H9 (cell line): Measurements from ENCODE around the gene DLGAP4. TPM values are rescaled to one million over a fixed set of nuclear protein-coding genes. Genes with fewer than 3 reads are reported as not detected.

Experiments
- DNase-seq: peaks from one replicate; pipeline ENCODE4 v3.0.0-alpha.2; 2017
- H2AFZ ChIP-seq: one replicate; pipeline ENCODE4 v1.6.1; 2013; ENCODE audit warnings: mild to moderate bottlenecking, low read length, control low read depth, moderate library complexity
- H2AK5ac ChIP-seq: 2 replicates; pipeline ENCODE4 v1.6.1; 2013; ENCODE audit warnings: low read length, control low read depth, mixed read lengths; ENCODE audit not compliant: insufficient read length
- H2BK120ac ChIP-seq: one replicate; pipeline ENCODE4 v1.6.1; 2013; ENCODE audit warnings: low read depth, mild to moderate bottlenecking, low read length, control low read depth, inconsistent platforms; ENCODE audit not compliant: poor library complexity, severe bottlenecking
- H2BK12ac ChIP-seq: 2 replicates; pipeline ENCODE4 v1.6.1; 2013; ENCODE audit warnings: low read length, control low read depth, mixed read lengths, low read depth; ENCODE audit not compliant: insufficient read length
- H2BK15ac ChIP-seq: 2 replicates; pipeline ENCODE4 v1.6.1; 2013; ENCODE audit warnings: low read depth, low read length, control low read depth
- H2BK20ac ChIP-seq: one replicate; pipeline ENCODE4 v1.6.1; 2013; ENCODE audit warnings: low read depth, mild to moderate bottlenecking, low read length, control low read depth, inconsistent platforms; ENCODE audit not compliant: poor library complexity, severe bottlenecking
- H2BK5ac ChIP-seq: 2 replicates; pipeline ENCODE4 v1.6.1; 2013; ENCODE audit warnings: low read length, control low read depth, mixed read lengths; ENCODE audit not compliant: insufficient read length
- H3K14ac ChIP-seq: 2 replicates; pipeline ENCODE4 v1.6.1; 2013; ENCODE audit warnings: low read length, control low read depth; ENCODE audit not compliant: insufficient read depth
- H3K18ac ChIP-seq: 2 replicates; pipeline ENCODE4 v1.6.1; 2013; ENCODE audit warnings: low read depth, mild to moderate bottlenecking, mixed read lengths, low read length, control low read depth; ENCODE audit not compliant: insufficient read length
- H3K23ac ChIP-seq: 2 replicates; pipeline ENCODE4 v1.6.1; 2013; ENCODE audit warnings: low read length, control low read depth, mixed read lengths, low read depth; ENCODE audit not compliant: insufficient read length
- H3K23me2 ChIP-seq: 2 replicates; pipeline ENCODE4 v1.6.1; 2013; ENCODE audit warnings: low read depth, mild to moderate bottlenecking, mixed read lengths, low read length, control low read depth; ENCODE audit not compliant: insufficient read length, poor library complexity, severe bottlenecking
- H3K27ac ChIP-seq: 2 replicates; pipeline ENCODE4 v1.5.1; 2013; ENCODE audit warnings: low read length, control low read depth, mixed read lengths, low read depth; ENCODE audit not compliant: insufficient read length
- H3K27me3 ChIP-seq: 2 replicates; pipeline ENCODE4 v1.6.1; 2013; ENCODE audit warnings: low read length, control low read depth, inconsistent platforms; ENCODE audit not compliant: insufficient read depth
- H3K4ac ChIP-seq: 2 replicates; pipeline ENCODE4 v1.6.1; 2013; ENCODE audit warnings: low read depth, mild to moderate bottlenecking, control low read depth, inconsistent platforms, low read length, moderate library complexity
- H3K4me1 ChIP-seq: 2 replicates; pipeline ENCODE4 v1.6.1; 2013; ENCODE audit warnings: low read length, control low read depth, inconsistent platforms; ENCODE audit not compliant: insufficient read depth
- H3K4me2 ChIP-seq: 2 replicates; pipeline ENCODE4 v1.6.1; 2013; ENCODE audit warnings: low read length, control low read depth, mixed read lengths; ENCODE audit not compliant: insufficient read length, insufficient read depth
- H3K56ac ChIP-seq: 2 replicates; pipeline ENCODE4 v1.6.1; 2013; ENCODE audit warnings: low read depth, mild to moderate bottlenecking, mixed read lengths, low read length, control low read depth; ENCODE audit not compliant: insufficient read length
- H3K79me1 ChIP-seq: 2 replicates; pipeline ENCODE4 v1.6.1; 2013; ENCODE audit warnings: low read depth, mild to moderate bottlenecking, moderate library complexity, low read length, control low read depth, inconsistent platforms; ENCODE audit not compliant: insufficient read depth, poor library complexity, severe bottlenecking
- H3K79me2 ChIP-seq: 2 replicates; pipeline ENCODE4 v1.6.1; 2013; ENCODE audit warnings: low read length, control low read depth, inconsistent platforms; ENCODE audit not compliant: insufficient read depth
- H3K9ac ChIP-seq: 2 replicates; pipeline ENCODE4 v1.6.1; 2013; ENCODE audit warnings: low read length, control low read depth, mixed read lengths; ENCODE audit not compliant: insufficient read length; ENCODE audit errors: extremely low read depth
- H3K9me3 ChIP-seq: one replicate; pipeline ENCODE4 v1.6.1; 2013; ENCODE audit warnings: low read depth, low read length, inconsistent platforms; ENCODE audit not compliant: control insufficient read depth
- H3T11ph ChIP-seq: one replicate; pipeline ENCODE4 v1.6.1; 2013; ENCODE audit warnings: mild to moderate bottlenecking, low read length, control low read depth, inconsistent platforms
- H4K20me1 ChIP-seq: one replicate; pipeline ENCODE4 v1.6.1; 2013; ENCODE audit not compliant: control insufficient read depth, insufficient read length, insufficient read depth
- H4K5ac ChIP-seq: 2 replicates; pipeline ENCODE4 v1.6.1; 2013; ENCODE audit warnings: low read depth, mild to moderate bottlenecking, mixed read lengths, low read length, control low read depth; ENCODE audit not compliant: insufficient read length
- H4K8ac ChIP-seq: replicated peaks from 2 replicates; pipeline ENCODE4 v1.6.1; 2013; ENCODE audit warnings: low read length, control low read depth, mixed read lengths, low read depth; ENCODE audit not compliant: insufficient read length
- H4K91ac ChIP-seq: 2 replicates; pipeline ENCODE4 v1.6.1; 2013; ENCODE audit warnings: low read depth, mild to moderate bottlenecking, moderate library complexity, mixed read lengths, low read length, control low read depth; ENCODE audit not compliant: insufficient read length
- H3K27ac Mint-ChIP-seq, 3 experiments: 2 replicates in 2 of 3; 3 replicates in 1 of 3; pipeline ENCODE4 v1.8.0; 2020 to 2021; ENCODE audit warnings: mixed read lengths in 3 of 3, mild to moderate bottlenecking in 1 of 3, moderate library complexity in 1 of 3
- H3K27me3 Mint-ChIP-seq: 2 replicates; pipeline ENCODE4 v1.8.0; 2021; ENCODE audit warnings: low read depth, mild to moderate bottlenecking, moderate library complexity, mixed read lengths
- H3K36me3 Mint-ChIP-seq, 3 experiments: 2 replicates in 2 of 3; 3 replicates in 1 of 3; pipeline ENCODE4 v1.8.0; 2020 to 2021; ENCODE audit warnings: low read depth in 3 of 3, mixed read lengths in 3 of 3; ENCODE audit not compliant: insufficient read depth in 1 of 3
- H3K4me1 Mint-ChIP-seq, 2 experiments: 2 replicates each; pipeline ENCODE4 v1.8.0; 2020; ENCODE audit warnings: mixed read lengths in 2 of 2
- H3K4me3 Mint-ChIP-seq, 2 experiments: 2 replicates in 1 of 2; 3 replicates in 1 of 2; pipeline ENCODE4 v1.8.0; 2020 to 2021; ENCODE audit warnings: mild to moderate bottlenecking in 2 of 2, mixed read lengths in 2 of 2, moderate library complexity in 1 of 2
- H3K9me3 Mint-ChIP-seq, 2 experiments: 2 replicates in 1 of 2; 3 replicates in 1 of 2; pipeline ENCODE4 v1.8.0; 2020; ENCODE audit warnings: mild to moderate bottlenecking in 2 of 2, mixed read lengths in 2 of 2, moderate library complexity in 1 of 2
- CTCF ChIP-seq: fragments of 200-600 bp; sonication (generic); conservative IDR thresholded peaks from 3 replicates; pipeline ENCODE4 v1.8.0; 2021; ENCODE audit warnings: antibody characterized with exemption, mild to moderate bottlenecking
- WGBS: extraction: QIAGEN DNeasy Blood & Tissue Kit; methylation state at CpG from one replicate; pipeline ENCODE4 v1.1.7; 2013; ENCODE audit warnings: missing lambda C conversion rate, low lambda C conversion rate, mixed read lengths; ENCODE audit not compliant: insufficient read length; ENCODE audit errors: extremely low coverage; 5-methylcytosine and 5-hydroxymethylcytosine counted together
- total RNA-seq: library from RNA; stranded (reverse); gene quantifications from 2 replicates; pipeline ENCODE4 v1.2.1, GENCODE V29; 2021

The DLGAP4 gene
- total RNA-seq, 1 experiment from 2014 or later: 48.0 TPM

DNA sequence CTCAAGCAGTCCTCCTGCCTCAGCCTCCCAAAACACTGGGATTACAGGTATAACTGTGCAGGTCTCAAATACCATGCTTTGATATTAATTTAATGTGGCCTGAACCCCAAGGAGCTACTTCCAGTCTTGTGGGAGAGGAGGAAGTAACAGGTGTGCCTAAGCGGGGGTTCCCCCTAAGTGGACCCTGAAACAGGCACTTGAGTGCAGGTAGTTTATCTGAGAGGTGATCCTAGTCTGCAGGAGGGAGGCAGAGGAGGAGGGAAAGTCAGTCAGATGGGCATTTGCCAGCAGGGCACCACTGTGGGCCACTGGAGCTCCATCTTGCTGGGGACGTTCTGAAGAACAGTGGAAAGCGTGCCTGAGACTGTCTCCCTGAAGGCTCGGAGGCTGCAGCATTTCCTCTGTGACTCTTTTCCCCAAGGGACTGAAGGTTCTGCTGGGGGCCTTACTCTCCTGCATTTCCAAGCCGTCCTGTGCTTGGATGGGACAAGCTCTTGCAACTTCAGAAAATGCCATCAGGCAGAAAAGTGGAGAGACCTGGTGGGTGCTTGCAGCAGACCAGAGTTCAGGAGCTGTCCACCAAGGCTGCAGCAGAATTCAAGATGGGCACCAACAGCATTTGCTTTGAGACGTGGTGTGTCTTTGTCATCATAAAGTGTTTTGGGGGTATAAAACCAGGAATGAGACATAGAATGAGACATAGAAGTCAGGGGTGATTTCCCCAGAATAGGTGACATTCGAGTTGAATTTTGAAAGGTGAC, 4.6 kb upstream of the DLGAP4 start:
- no peak overlapping the region for H3T11ph ChIP-seq
- WGBS: no CpG with 5 or more reads among the region's 7 CpGs
- Mint-ChIP-seq H3K4me1 (peaks cover 6 to 17% of the 10 kb centered on the region in 2 experiments), H3K9me3 (no peaks in the 10 kb centered on the region), H3K4me3 (no peak overlapping the region), H3K36me3 (no peaks in the 10 kb centered on the region), H3K27ac (no peak overlapping the region), H3K27me3 (peaks cover 55% of the 10 kb centered on the region)
- no peak for DNase-seq
- H3K27me3 ChIP-seq: peaks cover 3% of the 10 kb centered on the region; the same call in 1 of the 2 replicates
- H4K5ac ChIP-seq: no peak overlapping the region
- H3K23ac ChIP-seq: no peak overlapping the region
- H4K20me1 ChIP-seq: no peaks in the 10 kb centered on the region
- no peak overlapping the region for H2BK12ac ChIP-seq
- H3K79me2 ChIP-seq: no peaks in the 10 kb centered on the region
- H3K4ac ChIP-seq: no peak overlapping the region
- H3K4me1 ChIP-seq: no peaks in the 10 kb centered on the region
- H4K91ac ChIP-seq: no peak overlapping the region
- no peak overlapping the region for H2BK5ac ChIP-seq
- no peak overlapping the region for H3K9ac ChIP-seq
- H3K18ac ChIP-seq: no peak overlapping the region
- H3K14ac ChIP-seq: no peak overlapping the region
- H2AK5ac ChIP-seq: no peak overlapping the region
- H2BK120ac ChIP-seq: no peak overlapping the region
- H4K8ac ChIP-seq: no peak overlapping the region
- no peak overlapping the region for H3K27ac ChIP-seq
- no peaks in the 10 kb centered on the region for H3K9me3 ChIP-seq
- peaks cover 3% of the 10 kb centered on the region for H3K23me2 ChIP-seq
- H2AFZ ChIP-seq: no peak overlapping the region
- no peak overlapping the region for H3K4me2 ChIP-seq
- H3K79me1 ChIP-seq: no peaks in the 10 kb centered on the region
- no peak overlapping the region for H2BK20ac ChIP-seq
- H3K56ac ChIP-seq: no peak overlapping the region
- H2BK15ac ChIP-seq: no peak overlapping the region
- no peak for TF ChIP-seq CTCF
